SHP77 (cell line): Measurements from ENCODE around the gene WNT2B.

Source experiments
- DNase-seq, 2 experiments: peaks; one replicate each; lab custom pipeline; 2025; lab: John Stamatoyannopoulos, UW

WNT2B gene

GRCh38 chr1:112575154-112575804, 66.5 kb downstream of the WNT2B start:
- no peak for DNase-seq

DNA sequence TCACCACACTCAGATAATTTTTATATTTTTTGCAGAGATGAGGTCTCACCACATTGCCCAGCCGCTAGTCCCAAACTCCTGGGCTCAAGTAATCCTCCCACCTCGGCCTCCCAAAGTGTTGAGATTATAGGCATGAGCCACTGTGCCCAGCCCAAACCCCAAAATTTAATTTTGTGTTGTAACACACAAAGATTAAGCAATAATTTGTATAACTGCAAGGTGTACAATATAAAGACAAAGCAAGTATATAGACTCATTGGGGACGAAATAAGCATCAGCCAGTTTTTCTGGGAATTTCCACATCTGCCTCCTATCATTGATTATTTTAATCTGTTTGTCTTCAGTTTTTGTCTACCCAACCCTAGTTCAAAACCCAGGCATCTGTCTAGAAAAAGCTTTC, 67.5 kb downstream of the WNT2B start:
- no peak for DNase-seq
